GM19193 (cell line): ENCODE results near the gene RIOK1.

Source experiments
- POLR2A ChIP-seq: IDR thresholded peaks from 4 replicates; pipeline ENCODE4 v1.6.1; 2011; ENCODE audit not compliant: insufficient read depth, insufficient read length; ENCODE audit errors: extremely low read depth

The RIOK1 gene

DNA sequence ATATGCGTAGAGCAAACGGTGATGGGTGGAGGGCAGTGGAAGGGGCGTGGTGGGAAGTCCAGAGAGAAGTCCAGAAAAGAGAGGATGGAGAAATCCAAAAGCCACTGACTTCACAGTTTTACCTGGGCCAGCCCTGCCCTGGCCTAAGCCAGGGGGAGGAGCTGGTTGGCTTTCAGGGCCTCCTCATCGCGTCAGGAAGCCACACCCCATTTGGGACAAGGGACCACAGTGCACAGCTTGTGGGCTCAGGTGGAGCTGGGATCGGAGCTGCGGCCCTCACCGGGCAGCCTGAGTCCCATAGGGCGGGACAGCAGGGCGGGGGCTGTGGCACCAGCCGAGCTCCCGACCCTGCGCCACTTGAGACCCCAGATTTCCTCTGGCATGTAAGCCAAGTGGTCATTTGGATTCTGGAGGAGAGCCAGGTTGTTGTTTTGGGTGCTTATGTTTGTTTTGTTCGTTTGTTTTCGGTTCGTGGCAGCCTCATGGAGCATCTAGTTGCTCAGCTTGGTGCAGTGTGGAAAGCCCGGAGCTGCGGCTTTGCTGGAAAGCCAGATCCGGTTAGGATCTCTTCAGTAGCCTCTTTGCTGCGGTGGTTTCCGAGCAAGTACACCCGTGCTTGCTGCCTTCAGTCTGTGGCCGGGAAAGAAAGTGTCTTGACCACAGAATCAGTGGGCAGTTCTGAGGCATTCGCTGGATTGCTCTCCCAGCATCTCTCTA, 42.2 kb downstream of the RIOK1 start:
- TF ChIP-seq POLR2A: no peak

DNA sequence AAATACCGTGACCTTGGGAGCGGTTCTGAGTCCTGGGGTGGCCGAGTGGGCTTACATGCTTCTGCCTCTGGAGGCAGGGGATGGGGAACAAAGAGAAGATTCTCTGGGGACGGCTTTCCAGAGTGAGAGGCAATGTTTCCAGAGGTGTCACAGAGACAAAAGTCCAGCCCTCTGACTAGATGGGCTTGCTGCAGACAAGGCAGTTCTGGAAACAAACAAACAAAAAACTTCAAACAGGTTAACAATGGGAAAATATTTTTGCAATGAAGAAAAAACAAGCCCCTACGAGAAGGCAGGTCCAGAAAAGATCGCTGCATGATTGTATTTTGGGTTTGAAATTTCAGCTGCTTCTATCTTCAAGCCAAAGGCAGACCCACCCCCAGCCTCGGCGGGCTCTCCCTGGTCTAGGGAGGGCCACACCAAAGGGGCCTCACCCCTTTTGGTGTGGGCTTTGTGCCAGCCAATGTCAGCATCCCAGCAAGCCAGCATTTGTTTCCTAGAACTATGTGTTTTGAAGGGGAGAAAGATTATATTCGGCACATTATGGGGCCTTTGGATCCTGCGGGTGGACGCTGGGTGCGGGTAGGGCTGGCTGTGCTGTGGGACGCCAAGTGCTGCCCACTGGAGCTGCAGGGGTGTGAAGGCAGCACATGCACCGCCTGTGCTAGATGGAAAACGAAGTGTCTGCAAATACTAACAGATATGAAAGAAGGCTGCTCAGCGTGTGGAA, 42.9 kb downstream of the RIOK1 start:
- TF ChIP-seq POLR2A: no peak

DNA sequence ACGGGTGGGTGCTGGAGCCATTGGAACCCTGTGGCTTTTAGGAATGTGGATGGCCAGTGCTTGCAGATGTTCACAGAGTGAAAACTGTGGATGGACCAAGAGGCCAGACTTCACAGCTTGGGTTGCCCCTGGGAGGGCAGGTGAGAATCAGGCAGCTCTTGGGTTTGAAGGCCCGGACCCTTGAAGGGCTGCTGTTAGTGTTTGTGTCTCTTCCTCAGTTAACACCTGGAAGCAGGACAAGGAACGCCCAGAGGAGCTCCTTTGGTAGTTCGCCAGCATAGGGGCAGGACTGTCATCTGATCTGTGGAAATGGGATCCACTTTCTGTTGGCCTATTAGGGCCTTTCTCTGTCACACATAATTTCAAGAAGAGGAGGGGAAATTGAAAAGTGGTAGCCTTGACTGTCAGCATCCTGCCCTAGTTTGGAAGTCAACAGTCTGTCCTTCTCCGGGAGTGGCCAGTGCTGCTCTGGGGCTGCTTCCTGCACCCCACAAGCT, 43.6 kb downstream of the RIOK1 start:
- TF ChIP-seq POLR2A: no peak

DNA sequence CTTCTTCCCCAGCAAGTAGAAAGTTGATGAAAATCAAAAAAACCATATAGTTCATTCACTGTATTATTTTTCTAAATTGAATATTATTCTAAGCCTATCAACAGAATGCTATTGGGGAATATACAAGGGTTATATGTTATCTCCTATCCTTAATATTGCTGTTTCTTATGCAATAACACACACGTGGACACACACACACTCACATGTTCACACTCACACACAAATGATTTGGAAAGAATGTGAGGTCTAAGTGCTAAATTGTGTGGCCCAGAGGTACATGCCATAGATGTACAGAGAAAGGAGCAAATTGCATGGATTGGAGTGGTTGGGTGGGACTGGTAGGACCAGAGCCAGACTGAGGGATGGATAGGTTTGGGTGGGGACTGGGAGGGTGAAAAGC, 45.1 kb downstream of the RIOK1 start:
- TF ChIP-seq POLR2A: no peak

- TF ChIP-seq POLR2A: no peak
These were observed 48.4 kb downstream of the RIOK1 start for GRCh38 chr6:7438011-7438410.

GRCh38 chr6:7439228-7439627, 49.6 kb downstream of the RIOK1 start:
- no peak for TF ChIP-seq POLR2A

GRCh38 chr6:7440476-7440875, 50.9 kb downstream of the RIOK1 start:
- TF ChIP-seq POLR2A: no peak

GRCh38 chr6:7441048-7441775, 51.6 kb downstream of the RIOK1 start:
- no peak for TF ChIP-seq POLR2A

GRCh38 chr6:7442467-7442866, 52.9 kb downstream of the RIOK1 start:
- no peak for TF ChIP-seq POLR2A

GRCh38 chr6:7445101-7445500, 55.5 kb downstream of the RIOK1 start:
- no peak for TF ChIP-seq POLR2A

- no peak for TF ChIP-seq POLR2A
These were observed 56.4 kb downstream of the RIOK1 start for GRCh38 chr6:7445885-7446461.

DNA sequence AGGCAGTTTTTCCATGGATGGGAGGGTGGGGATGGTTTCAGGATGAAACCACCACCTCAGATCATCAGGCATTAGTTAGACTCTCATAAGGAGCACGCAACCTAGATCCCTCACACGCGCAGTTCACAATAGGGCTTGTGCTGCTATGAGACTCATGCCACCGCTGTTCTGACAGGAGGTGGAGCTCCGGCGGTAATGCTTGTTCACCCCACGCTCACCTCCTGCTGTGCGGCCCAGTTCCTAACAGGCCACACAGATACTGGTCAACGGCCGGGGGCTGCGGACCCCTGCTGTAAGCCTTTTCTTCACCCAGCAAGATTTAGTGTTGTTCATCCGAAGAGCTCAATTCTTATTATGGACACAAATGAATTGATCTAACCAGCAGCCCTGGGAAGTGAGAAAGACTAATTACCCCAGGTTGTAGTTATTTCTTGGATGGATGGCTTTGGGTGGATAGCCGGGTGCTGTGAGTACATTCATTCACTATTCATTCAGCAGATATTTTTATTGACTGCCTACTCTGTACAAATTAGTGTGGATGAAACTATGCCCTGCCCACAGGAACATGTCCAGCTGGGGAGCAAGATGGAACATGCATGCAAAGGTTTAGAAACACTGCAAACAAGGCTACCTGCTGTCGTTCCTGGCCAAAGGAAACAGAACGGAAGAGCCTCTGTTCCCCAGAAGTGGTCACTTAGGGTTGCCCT, 57.2 kb downstream of the RIOK1 start:
- no peak for TF ChIP-seq POLR2A

DNA sequence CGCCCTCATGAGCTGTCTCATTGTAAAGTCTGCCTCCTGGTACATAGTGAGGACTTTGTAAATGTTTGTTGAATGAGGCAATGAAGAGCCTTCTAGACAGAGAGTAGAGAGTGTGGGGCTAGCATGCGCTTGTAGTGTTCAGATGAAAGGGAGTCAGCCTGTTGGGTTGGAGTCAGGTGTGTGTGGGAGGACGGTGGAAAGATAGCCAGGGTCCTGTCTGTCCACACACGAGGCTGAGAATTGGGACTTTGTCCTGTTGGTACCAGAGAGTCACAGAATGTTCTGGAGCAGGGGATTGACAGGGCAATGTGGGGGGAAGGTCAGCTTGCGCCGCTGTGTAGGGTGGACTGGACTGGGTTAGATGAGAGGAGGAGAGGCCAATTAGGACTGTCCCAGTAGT, 58.6 kb downstream of the RIOK1 start:
- TF ChIP-seq POLR2A: no peak

- TF ChIP-seq POLR2A: no peak
These were observed 59.4 kb downstream of the RIOK1 start for GRCh38 chr6:7449018-7449417.
